Measurements from ENCODE around the gene C16orf78.

Gene C16orf78

GRCh38 chr16:49443576-49443975, 70.0 kb downstream of the C16orf78 start:
- DNase-seq (ENCODE audit: low read depth) = no peak
- no peak overlapping the region for H3K4me3 ChIP-seq (ENCODE audit: low read depth, low read length)
- no peak for TF ChIP-seq CTCF (IDR thresholded peaks at IDR 0.05; ENCODE audit: low read depth, low read length, missing control alignments)

DNA sequence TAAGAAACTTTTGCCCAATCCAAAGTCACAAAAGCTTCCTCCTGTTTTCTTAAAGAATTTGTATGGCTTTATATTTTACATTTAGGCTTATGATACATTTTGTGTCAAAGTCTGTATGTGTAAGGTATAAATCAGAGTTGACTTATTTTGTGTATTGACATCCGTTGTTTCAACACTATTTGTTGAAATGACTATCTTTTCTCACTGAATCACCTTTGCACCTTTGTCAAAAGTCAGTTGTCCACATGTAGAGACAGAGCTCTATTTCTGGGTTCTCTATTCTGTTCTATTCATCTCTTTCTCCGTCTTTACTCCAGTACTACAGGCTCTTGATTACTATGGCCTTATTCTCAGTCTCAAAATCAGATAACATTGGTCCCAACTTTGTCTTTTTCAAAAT, 73.2 kb downstream of the C16orf78 start:
- TF ChIP-seq CTCF (IDR thresholded peaks at IDR 0.05; ENCODE audit: low read depth, low read length, missing control alignments) = no peak
- H3K4me3 ChIP-seq (ENCODE audit: low read depth, low read length) = no peak overlapping the region
- DNase-seq (ENCODE audit: low read depth) = no peak
